Nephron (organoid): ENCODE data around the gene NSMCE1.
A peak's percentile ranks its signal among the peaks of the same experiment; 100 is the strongest.

Source experiments
- H3K27ac Mint-ChIP-seq, 3 experiments: 2 replicates each; pipeline ENCODE4 v1.8.0; 2020; ENCODE audit warnings: mixed read lengths in 3 of 3, mild to moderate bottlenecking in 2 of 3, moderate library complexity in 1 of 3
- H3K27me3 Mint-ChIP-seq: 2 replicates; pipeline ENCODE4 v1.8.0; 2021; ENCODE audit warnings: low read depth, mild to moderate bottlenecking, moderate library complexity, mixed read lengths
- H3K36me3 Mint-ChIP-seq: 2 replicates; pipeline ENCODE4 v1.8.0; 2020; ENCODE audit warnings: low read depth, mixed read lengths
- H3K4me1 Mint-ChIP-seq: 2 replicates; pipeline ENCODE4 v1.8.0; 2020; ENCODE audit warnings: mixed read lengths
- H3K4me3 Mint-ChIP-seq, 3 experiments: 2 replicates each; pipeline ENCODE4 v1.8.0; 2020; ENCODE audit warnings: mild to moderate bottlenecking in 3 of 3, mixed read lengths in 3 of 3, moderate library complexity in 2 of 3
- H3K9me3 Mint-ChIP-seq: 2 replicates; pipeline ENCODE4 v1.8.0; 2020; ENCODE audit warnings: mixed read lengths
- TF ChIP-seq, protein P1 (sequence below), 3 experiments: fragments of 200-600 bp; sonication (generic); IDR thresholded peaks; one replicate each; pipeline ENCODE4 v1.5.0; 2021; ENCODE audit warnings: antibody characterized with exemption in 3 of 3; ENCODE audit not compliant: unreplicated experiment in 3 of 3

NSMCE1 gene

DNA sequence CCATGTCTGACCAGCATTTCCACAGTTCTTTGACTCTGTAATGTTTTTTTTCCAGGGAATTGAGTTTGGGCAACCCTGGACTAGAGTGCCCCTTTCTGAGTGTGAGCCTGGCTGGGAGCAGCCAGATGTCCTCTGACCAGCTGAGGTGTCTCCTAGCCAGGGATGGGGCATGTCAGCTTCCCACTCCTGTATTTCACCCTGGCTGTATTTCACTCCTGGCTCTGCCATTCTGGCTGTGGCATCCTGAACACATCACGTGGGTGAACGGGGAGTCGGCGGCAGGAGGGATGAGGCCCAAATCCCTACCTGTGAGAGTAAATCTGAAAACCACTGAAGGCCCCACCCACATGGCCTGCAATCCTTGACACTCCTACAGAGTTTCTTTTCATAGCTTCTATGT is 34.0 kb downstream of the NSMCE1 start:
- Mint-ChIP-seq H3K9me3 (no peaks in the 10 kb centered on the region), H3K27me3 (peaks cover 4% of the 10 kb centered on the region), H3K36me3 (no peaks in the 10 kb centered on the region), H3K4me3 (no peak overlapping the region), H3K4me1 (peaks cover 59% of the 10 kb centered on the region), H3K27ac (peak overlapping the region; percentile 44 to 71 (median 70))
- TF ChIP-seq, protein P1, sequence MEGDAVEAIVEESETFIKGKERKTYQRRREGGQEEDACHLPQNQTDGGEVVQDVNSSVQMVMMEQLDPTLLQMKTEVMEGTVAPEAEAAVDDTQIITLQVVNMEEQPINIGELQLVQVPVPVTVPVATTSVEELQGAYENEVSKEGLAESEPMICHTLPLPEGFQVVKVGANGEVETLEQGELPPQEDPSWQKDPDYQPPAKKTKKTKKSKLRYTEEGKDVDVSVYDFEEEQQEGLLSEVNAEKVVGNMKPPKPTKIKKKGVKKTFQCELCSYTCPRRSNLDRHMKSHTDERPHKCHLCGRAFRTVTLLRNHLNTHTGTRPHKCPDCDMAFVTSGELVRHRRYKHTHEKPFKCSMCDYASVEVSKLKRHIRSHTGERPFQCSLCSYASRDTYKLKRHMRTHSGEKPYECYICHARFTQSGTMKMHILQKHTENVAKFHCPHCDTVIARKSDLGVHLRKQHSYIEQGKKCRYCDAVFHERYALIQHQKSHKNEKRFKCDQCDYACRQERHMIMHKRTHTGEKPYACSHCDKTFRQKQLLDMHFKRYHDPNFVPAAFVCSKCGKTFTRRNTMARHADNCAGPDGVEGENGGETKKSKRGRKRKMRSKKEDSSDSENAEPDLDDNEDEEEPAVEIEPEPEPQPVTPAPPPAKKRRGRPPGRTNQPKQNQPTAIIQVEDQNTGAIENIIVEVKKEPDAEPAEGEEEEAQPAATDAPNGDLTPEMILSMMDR (IDR thresholded peaks at IDR 0.05; ENCODE audit: unreplicated experiment in 3 of 3) = no peak

DNA sequence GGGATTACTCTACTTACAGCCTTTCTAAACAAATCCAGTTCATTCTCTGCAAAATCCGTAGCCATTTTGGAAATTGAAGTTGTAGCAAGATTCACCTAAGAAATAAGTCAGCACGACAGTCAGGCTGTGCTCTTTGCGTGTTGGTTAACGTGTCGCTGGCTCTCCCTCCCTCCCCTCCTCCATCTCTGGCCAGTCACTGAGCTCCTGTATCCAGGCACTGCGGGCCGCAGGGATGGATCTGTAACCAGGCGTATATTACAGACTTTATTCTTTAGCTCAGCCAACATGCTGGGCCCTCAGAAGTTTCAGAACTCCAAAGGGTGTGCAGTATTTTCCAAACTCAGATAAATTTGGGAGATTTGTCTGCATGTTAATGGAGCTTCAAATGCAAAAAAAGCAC is 34.4 kb downstream of the NSMCE1 start:
- H3K36me3 Mint-ChIP-seq = no peaks in the 10 kb centered on the region
- TF ChIP-seq, protein P1 (IDR thresholded peaks at IDR 0.05; ENCODE audit: unreplicated experiment in 3 of 3) = no peak
- no peak overlapping the region for H3K27ac Mint-ChIP-seq
- peaks cover 62% of the 10 kb centered on the region for H3K4me1 Mint-ChIP-seq
- no peak overlapping the region for H3K4me3 Mint-ChIP-seq
- H3K27me3 Mint-ChIP-seq = peaks cover 4% of the 10 kb centered on the region
- no peaks in the 10 kb centered on the region for H3K9me3 Mint-ChIP-seq

DNA sequence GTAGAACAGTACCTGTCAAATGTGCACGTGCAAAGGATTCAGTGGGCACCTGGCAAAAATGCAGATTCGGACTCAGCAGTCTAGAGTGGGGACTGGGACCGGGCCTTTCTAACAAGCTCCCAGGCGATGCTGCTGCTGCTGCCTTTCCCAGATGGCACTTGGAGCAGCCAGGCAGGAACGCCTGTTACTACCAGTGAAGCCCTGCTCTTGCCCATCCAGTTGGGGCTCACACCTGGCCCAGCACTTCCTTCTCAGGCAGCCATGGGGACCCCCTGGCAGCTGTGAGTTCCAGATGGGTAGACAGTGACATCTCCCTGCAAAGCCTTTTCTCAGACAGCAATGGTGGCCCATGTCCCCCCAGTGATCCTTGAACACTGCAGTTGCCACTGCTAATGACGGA is 34.8 kb downstream of the NSMCE1 start:
- H3K36me3 Mint-ChIP-seq = no peaks in the 10 kb centered on the region
- H3K9me3 Mint-ChIP-seq = no peaks in the 10 kb centered on the region

DNA sequence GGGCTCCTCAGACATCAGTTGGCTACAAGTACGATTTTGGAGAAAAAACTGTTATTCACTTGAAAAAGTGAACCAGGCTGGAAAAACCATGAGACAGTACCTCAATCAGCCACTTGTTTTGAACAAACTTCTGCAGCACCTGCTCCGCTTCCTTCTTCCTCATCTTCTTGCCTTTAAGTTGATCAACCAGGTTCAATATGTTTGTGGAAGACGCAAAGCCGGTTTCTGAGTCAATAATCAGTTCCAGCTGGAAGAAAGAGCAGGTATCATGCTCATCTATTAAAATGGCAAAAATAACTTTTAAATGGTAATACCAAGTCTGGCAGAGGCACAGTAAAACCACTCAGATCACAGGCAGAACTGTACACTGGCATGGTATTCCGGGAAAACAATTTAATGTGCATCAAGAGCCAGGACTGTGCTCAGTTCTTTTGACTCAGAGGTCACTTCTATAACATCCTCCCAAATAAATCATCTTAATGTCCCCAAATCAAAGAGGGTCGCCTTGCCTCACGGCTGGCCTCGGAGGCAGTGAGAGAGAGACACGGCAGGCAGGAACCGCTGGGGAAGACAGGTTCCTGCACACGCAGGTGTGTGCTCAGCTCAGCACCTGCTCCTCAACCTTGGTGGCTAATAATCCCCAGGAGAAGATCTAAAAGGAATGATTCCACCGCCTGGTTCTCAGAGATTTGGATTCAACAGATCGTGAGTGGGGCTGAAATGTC is 35.5 kb downstream of the NSMCE1 start:
- no peak overlapping the region for H3K4me3 Mint-ChIP-seq
- no peaks in the 10 kb centered on the region for H3K36me3 Mint-ChIP-seq
- H3K27me3 Mint-ChIP-seq = peaks cover 4% of the 10 kb centered on the region
- H3K27ac Mint-ChIP-seq = peak overlapping the region; percentile 61 to 77 (median 67)
- no peaks in the 10 kb centered on the region for H3K9me3 Mint-ChIP-seq
- H3K4me1 Mint-ChIP-seq = peaks cover 60% of the 10 kb centered on the region
- TF ChIP-seq, protein P1 (IDR thresholded peaks at IDR 0.05; ENCODE audit: unreplicated experiment in 3 of 3) = no peak

More for the DNA sequence above, 34.8 kb downstream of the NSMCE1 start:
- Mint-ChIP-seq H3K4me3 (no peak overlapping the region), H3K4me1 (peaks cover 66% of the 10 kb centered on the region), H3K27me3 (peaks cover 4% of the 10 kb centered on the region), H3K27ac (no peak overlapping the region)
- TF ChIP-seq, protein P1 (IDR thresholded peaks at IDR 0.05; ENCODE audit: unreplicated experiment in 3 of 3) = no peak

DNA sequence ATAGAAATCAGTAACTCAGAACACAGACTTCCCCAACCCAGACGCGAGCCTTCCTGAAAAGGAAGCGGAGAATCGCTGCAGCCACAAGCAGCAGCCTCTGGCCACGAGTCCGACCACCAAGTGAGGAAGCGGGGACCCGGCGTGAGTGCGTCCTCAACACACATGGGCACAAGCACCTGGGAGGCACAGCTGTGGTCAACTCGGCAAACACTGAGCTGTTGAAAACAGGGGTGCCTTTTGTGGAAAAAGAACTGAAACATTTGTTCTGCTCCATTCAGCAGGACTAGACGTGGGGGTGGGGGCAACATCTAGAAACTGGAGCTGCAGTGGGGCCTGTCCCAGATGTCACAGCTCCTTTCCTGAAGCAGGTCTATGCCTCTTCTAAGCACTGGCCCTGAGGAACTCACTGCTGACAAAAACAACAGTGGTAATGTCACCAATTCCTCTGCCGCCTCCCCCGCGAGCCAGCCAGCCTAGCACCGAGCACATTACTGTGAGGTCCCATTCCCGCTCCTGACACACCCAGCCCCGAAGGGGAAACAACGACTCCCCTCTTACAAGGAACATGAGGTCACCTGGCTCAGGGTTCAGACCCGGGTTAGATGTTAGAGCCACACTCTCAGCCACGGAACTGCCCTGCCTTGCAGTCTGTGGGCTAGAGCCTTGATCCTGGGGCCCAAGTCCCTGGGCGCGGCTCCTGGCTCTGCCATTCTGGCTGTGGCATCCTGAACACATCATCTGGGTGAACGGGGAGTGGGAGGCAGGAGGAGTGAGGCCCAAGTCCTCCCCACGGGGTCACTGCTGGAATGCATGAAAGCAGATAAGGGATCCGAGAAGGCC is 36.3 kb downstream of the NSMCE1 start:
- Mint-ChIP-seq H3K27ac (peak overlapping the region; percentile 61 to 77 (median 67)), H3K4me3 (peak overlapping the region in 1 of 3 experiments; percentile 47), H3K36me3 (no peaks in the 10 kb centered on the region), H3K9me3 (no peaks in the 10 kb centered on the region), H3K27me3 (peaks cover 4% of the 10 kb centered on the region), H3K4me1 (peaks cover 52% of the 10 kb centered on the region)
- TF ChIP-seq, protein P1 (IDR thresholded peaks at IDR 0.05; ENCODE audit: unreplicated experiment in 3 of 3) = no peak
